HEK293 (cell line): ENCODE data around the gene ADCY10.

Experiments
- CTCF ChIA-PET: fragments of 350-600 bp; formaldehyde crosslinking; extraction: SDS; loops from one replicate; lab custom pipeline; 2021; ENCODE audit warnings: antibody characterized with exemption; lab: Yijun Ruan, JAX
- POLR2A ChIA-PET: fragments of 300-600 bp; formaldehyde crosslinking; extraction: SDS; loops from one replicate; lab custom pipeline; 2020; ENCODE audit warnings: antibody characterized with exemption, inconsistent platforms; lab: Yijun Ruan, JAX
- H3K27ac ChIP-seq: fragments of 200-500 bp; sonication (Bioruptor generic); 2 replicates; pipeline ENCODE4 v1.5.1; 2014; ENCODE audit warnings: low read depth, low read length, control low read depth, inconsistent platforms; ENCODE audit errors: extremely low read depth
- H3K36me3 ChIP-seq, 2 experiments: fragments of 200-500 bp in 1 of 2; sonication (Bioruptor generic) in 1 of 2; 1 replicate in 1 of 2; 2 replicates in 1 of 2; pipeline ENCODE4 v1.5.1; 2014 to 2017; ENCODE audit warnings: inconsistent platforms in 2 of 2, low read length in 2 of 2; ENCODE audit not compliant: control insufficient read depth in 2 of 2, insufficient read depth in 1 of 2
- H3K4me1 ChIP-seq: fragments of 200-500 bp; sonication (Bioruptor generic); 2 replicates; pipeline ENCODE4 v1.5.1; 2014; ENCODE audit warnings: mild to moderate bottlenecking, low read length, inconsistent platforms; ENCODE audit not compliant: control insufficient read depth, insufficient read depth
- H3K4me3 ChIP-seq: 2 replicates; pipeline ENCODE4 v1.5.1; 2011; ENCODE audit warnings: low read depth, mild to moderate bottlenecking, control low read depth, low read length, moderate library complexity
- H3K9me3 ChIP-seq: fragments of 200-500 bp; sonication (Bioruptor generic); 2 replicates; pipeline ENCODE4 v1.5.1; 2014; ENCODE audit warnings: low read depth, low read length, inconsistent platforms; ENCODE audit not compliant: control insufficient read depth, insufficient read depth
- PBX3 ChIP-seq: sonication (generic); formaldehyde crosslinking; IDR thresholded peaks from 2 replicates; pipeline ENCODE4 v1.8.1; 2022; ENCODE audit warnings: mild to moderate bottlenecking, moderate library complexity, missing genetic modification reagents
- TSHZ1 ChIP-seq: fragments of 450-650 bp; formaldehyde crosslinking; IDR thresholded peaks from 2 replicates; pipeline ENCODE4 v1.5.1; 2016; ENCODE audit warnings: missing biosample characterization, missing genetic modification characterization, borderline replicate concordance
- ZBTB1 ChIP-seq: fragments of 450-650 bp; formaldehyde crosslinking; IDR thresholded peaks from 2 replicates; pipeline ENCODE4 v1.5.1; 2016; ENCODE audit warnings: missing biosample characterization, missing genetic modification characterization
- ZBTB10 ChIP-seq: fragments of 450-650 bp; formaldehyde crosslinking; IDR thresholded peaks from 2 replicates; pipeline ENCODE4 v1.5.1; 2016; ENCODE audit warnings: missing biosample characterization, missing genetic modification characterization
- ZBTB11 ChIP-seq: fragments of 450-650 bp; formaldehyde crosslinking; conservative IDR thresholded peaks from 2 replicates; pipeline ENCODE4 v1.5.1; 2016; ENCODE audit warnings: low read depth, missing biosample characterization, missing genetic modification characterization
- ZBTB7A ChIP-seq: fragments of 450-650 bp; formaldehyde crosslinking; IDR thresholded peaks from 2 replicates; pipeline ENCODE4 v1.5.1; 2016; ENCODE audit warnings: low read depth, missing biosample characterization, missing genetic modification characterization
- ZFP3 ChIP-seq: fragments of 450-650 bp; formaldehyde crosslinking; IDR thresholded peaks from 2 replicates; pipeline ENCODE4 v1.5.1; 2016; ENCODE audit warnings: low read depth, missing biosample characterization, missing genetic modification characterization
- ZNF184 ChIP-seq: fragments of 450-650 bp; IDR thresholded peaks from 2 replicates; pipeline ENCODE4 v1.5.1; 2018; ENCODE audit warnings: missing biosample characterization, mild to moderate bottlenecking, missing genetic modification characterization
- ZNF19 ChIP-seq: fragments of 450-650 bp; formaldehyde crosslinking; IDR thresholded peaks from 2 replicates; pipeline ENCODE4; 2016; ENCODE audit warnings: missing biosample characterization, missing genetic modification characterization, low read depth
- ZNF274 ChIP-seq, 2 experiments: fragments of 200-500 bp in 1 of 2; fragments of 450-650 bp in 1 of 2; sonication (Bioruptor generic) in 1 of 2; formaldehyde crosslinking in 1 of 2; IDR thresholded peaks; 2 replicates each; pipeline versions ENCODE4 v1.5.1 to v1.6.1; 2014 to 2016; ENCODE audit warnings: borderline replicate concordance in 1 of 2, inconsistent platforms in 1 of 2, low read length in 1 of 2, missing biosample characterization in 1 of 2, missing genetic modification characterization in 1 of 2
- ZNF354C ChIP-seq: fragments of 450-650 bp; formaldehyde crosslinking; IDR thresholded peaks from 2 replicates; pipeline ENCODE4 v1.5.1; 2016; ENCODE audit warnings: missing biosample characterization, missing genetic modification characterization, low read depth, borderline replicate concordance
- ZNF449 ChIP-seq: fragments of 450-650 bp; formaldehyde crosslinking; IDR thresholded peaks from 2 replicates; pipeline ENCODE4 v1.5.1; 2017; ENCODE audit warnings: missing biosample characterization, mild to moderate bottlenecking, missing genetic modification characterization, moderate library complexity
- ZNF473 ChIP-seq: fragments of 450-650 bp; formaldehyde crosslinking; IDR thresholded peaks from 2 replicates; pipeline ENCODE4 v1.5.1; 2017; ENCODE audit warnings: missing biosample characterization, missing genetic modification characterization
- ZNF670 ChIP-seq: fragments of 450-650 bp; formaldehyde crosslinking; IDR thresholded peaks from 2 replicates; pipeline ENCODE4 v1.5.1; 2016; ENCODE audit warnings: missing biosample characterization, missing genetic modification characterization, low read depth
- ZNF843 ChIP-seq: fragments of 450-650 bp; formaldehyde crosslinking; IDR thresholded peaks from 2 replicates; pipeline ENCODE4 v1.5.1; 2016; ENCODE audit warnings: missing biosample characterization, missing genetic modification characterization
- ZSCAN18 ChIP-seq: fragments of 450-650 bp; formaldehyde crosslinking; IDR thresholded peaks from 2 replicates; pipeline ENCODE4 v1.5.1; 2016; ENCODE audit warnings: missing biosample characterization, missing genetic modification characterization
- ZSCAN30 ChIP-seq: fragments of 450-650 bp; IDR thresholded peaks from 2 replicates; pipeline ENCODE4 v1.5.1; 2018; ENCODE audit warnings: missing biosample characterization, mild to moderate bottlenecking, missing genetic modification characterization, moderate library complexity

ADCY10 gene

GRCh38 chr1:167770127-167770526, 143.8 kb downstream of the ADCY10 start:
- POLR2A ChIA-PET = no interaction called here
- TF ChIP-seq ZNF473 (no peak), ZBTB7A (no peak), ZSCAN30 (tag by site-specific recombination) (no peak), ZBTB1 (tag by site-specific recombination) (no peak), ZNF354C (tag by site-specific recombination) (no peak), ZSCAN18 (tag by site-specific recombination) (no peak), ZNF449 (tag by site-specific recombination) (no peak), ZBTB10 (tag by site-specific recombination) (no peak), TSHZ1 (no peak), ZNF843 (tag by site-specific recombination) (no peak)
- TF ChIP-seq, all 188 proteins: peak for 0
- H3K36me3 ChIP-seq = peaks cover 5 to 87% of the 10 kb centered on the region in 2 experiments; a peak in 1 of 3 replicates
- no peaks in the 10 kb centered on the region for H3K4me1 ChIP-seq
- H3K9me3 ChIP-seq = no peaks in the 10 kb centered on the region
- CTCF ChIA-PET = interaction anchor here (0.6 kb wide), 1 partner anchor 54 kb away, joined by 3 read pairs; no protein-coding TSS in a partner anchor
- no peak overlapping the region for H3K27ac ChIP-seq
- H3K4me3 ChIP-seq = no peak overlapping the region

- ChIA-PET POLR2A (no interaction called here), CTCF (interaction anchor here (0.7 kb wide), 1 partner anchor 16 kb away, joined by 4 read pairs; no protein-coding TSS in a partner anchor)
- Histone ChIP-seq H3K4me1 (no peaks in the 10 kb centered on the region), H3K27ac (no peak overlapping the region), H3K9me3 (no peaks in the 10 kb centered on the region)
- TF ChIP-seq ZNF184 (no peak), ZNF274 (IDR thresholded peaks at IDR 0.05; ENCODE audit: low read length) (no peak), ZNF274 (tag by site-specific recombination; IDR thresholded peaks at IDR 0.05; ENCODE audit: borderline replicate concordance) (no peak), PBX3 (CRISPR knock-in tag) (no peak), ZFP3 (tag by site-specific recombination) (no peak), ZNF670 (tag by site-specific recombination) (no peak), ZNF19 (no peak), ZBTB11 (tag by site-specific recombination) (no peak)
- TF ChIP-seq, all 188 proteins: peak for 0
- H3K4me3 ChIP-seq = no peak overlapping the region
- peaks cover 5 to 64% of the 10 kb centered on the region in 2 experiments; a peak in 1 of 3 replicates for H3K36me3 ChIP-seq
Measured at GRCh38 chr1:167767761-167768160, 146.2 kb downstream of the ADCY10 start.
